Natural killer cell (primary cell): ENCODE data around the gene SLC25A1. TPM values are rescaled to one million over a fixed set of nuclear protein-coding genes. Genes with fewer than 3 reads are reported as not detected.
A peak's percentile ranks its signal among the peaks of the same experiment; 100 is the strongest.

Experiments used
- ATAC-seq, 3 donors: fragments of 150-1000 bp in 2 of 3; fragments of 200-7000 bp in 1 of 3; cut with Tn5 transposase; 1 replicate in 1 of 3; 2 replicates in 2 of 3; pipeline ENCODE4 v1.10.0; 2021; ENCODE audit warnings: mild to moderate bottlenecking in 2 of 3, moderate library complexity in 2 of 3
- DNase-seq, 2 donors: peaks; one replicate each; pipeline versions ENCODE4 v3.0.0 to v3.0.0-alpha.2; 2013 to 2021; ENCODE audit warnings: mixed read lengths in 1 of 2
- H3K27ac ChIP-seq: one replicate; pipeline ENCODE4 v1.5.1; 2013; ENCODE audit warnings: mild to moderate bottlenecking, low read length
- H3K27me3 ChIP-seq: one replicate; pipeline ENCODE4 v1.6.1; 2013; ENCODE audit warnings: low read length; ENCODE audit not compliant: control insufficient read depth, insufficient read depth
- H3K36me3 ChIP-seq: one replicate; pipeline ENCODE4 v1.6.1; 2013; ENCODE audit warnings: low read length; ENCODE audit not compliant: control insufficient read depth, insufficient read depth
- H3K4me1 ChIP-seq: one replicate; pipeline ENCODE4 v1.6.1; 2013; ENCODE audit warnings: low read length; ENCODE audit not compliant: control insufficient read depth, insufficient read depth
- H3K4me3 ChIP-seq: one replicate; pipeline ENCODE4 v1.5.1; 2013; ENCODE audit warnings: low read length
- H3K9me3 ChIP-seq: one replicate; pipeline ENCODE4 v1.6.1; 2013; ENCODE audit warnings: low read length; ENCODE audit not compliant: control insufficient read depth, insufficient read depth
- H3K27ac Mint-ChIP-seq, 2 donors: one replicate each; pipeline ENCODE4 v1.8.0; 2022; ENCODE audit warnings: mild to moderate bottlenecking in 2 of 2, mixed read lengths in 2 of 2, moderate library complexity in 1 of 2
- H3K27me3 Mint-ChIP-seq, 2 donors: one replicate each; pipeline ENCODE4 v1.8.0; 2022; ENCODE audit warnings: low read depth in 2 of 2, mixed read lengths in 2 of 2
- H3K36me3 Mint-ChIP-seq: one replicate; pipeline ENCODE4 v1.8.0; 2022; ENCODE audit warnings: mixed read lengths
- H3K4me1 Mint-ChIP-seq, 2 donors: one replicate each; pipeline ENCODE4 v1.8.0; 2022; ENCODE audit warnings: mixed read lengths in 2 of 2
- H3K4me3 Mint-ChIP-seq: one replicate; pipeline ENCODE4 v1.8.0; 2022; ENCODE audit warnings: mild to moderate bottlenecking, moderate library complexity, mixed read lengths
- H3K9me3 Mint-ChIP-seq, 2 donors: one replicate each; pipeline ENCODE4 v1.8.0; 2022; ENCODE audit warnings: mixed read lengths in 2 of 2
- WGBS: methylation state at CpG from one replicate; pipeline ENCODE4 v1.1.7; 2013; ENCODE audit warnings: missing lambda C conversion rate; ENCODE audit not compliant: insufficient coverage; 5-methylcytosine and 5-hydroxymethylcytosine counted together
- intact Hi-C: fragments of 100-400 bp; cut with micrococcal nuclease; formaldehyde crosslinking; loops from one replicate; pipeline ENCODE4 v1.14.2; 2022
- total RNA-seq, 4 donors: library from RNA; stranded (reverse); fragments of 120-200 nt in 1 of 4; gene quantifications; one replicate each; pipeline versions ENCODE4 v1.2.3 to v1.2.4, GENCODE V29; 2013 to 2022
- TF ChIP-seq, protein P1 (sequence below): fragments of 200-600 bp; IDR thresholded peaks from one replicate; pipeline ENCODE4 v1.8.0; 2022; ENCODE audit warnings: antibody characterized with exemption

SLC25A1 gene
- total RNA-seq, 3 donors from 2014 or later (not counting 1 experiment from before 2014, with no cell fraction given) = 24.8 to 29.6 (median 26.9) TPM

DNA sequence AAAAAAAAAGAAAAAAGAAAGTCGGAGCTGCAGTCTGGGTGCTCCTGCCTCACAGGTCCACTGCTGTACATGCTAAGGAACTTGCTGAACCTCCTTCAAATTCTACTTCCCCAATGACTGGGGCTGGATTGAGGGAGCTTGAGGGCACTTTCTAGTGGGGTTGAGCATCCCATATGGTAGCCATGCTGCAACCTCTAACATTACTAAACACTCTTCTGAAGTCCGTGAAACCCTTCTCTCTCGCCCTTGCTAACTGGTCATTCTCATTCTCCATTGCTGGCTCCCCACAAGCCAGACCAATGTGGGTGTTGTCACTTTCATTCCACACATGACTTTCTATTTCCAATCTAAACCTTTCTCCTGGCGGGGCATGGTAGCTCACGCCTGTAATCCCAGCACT is 35.3 kb downstream of the SLC25A1 start:
- Histone ChIP-seq H3K27ac (no peak overlapping the region), H3K4me1 (peaks cover 12% of the 10 kb centered on the region), H3K9me3 (no peaks in the 10 kb centered on the region), H3K27me3 (no peaks in the 10 kb centered on the region), H3K4me3 (no peak overlapping the region), H3K36me3 (peaks cover 41% of the 10 kb centered on the region)
- TF ChIP-seq, protein P1, sequence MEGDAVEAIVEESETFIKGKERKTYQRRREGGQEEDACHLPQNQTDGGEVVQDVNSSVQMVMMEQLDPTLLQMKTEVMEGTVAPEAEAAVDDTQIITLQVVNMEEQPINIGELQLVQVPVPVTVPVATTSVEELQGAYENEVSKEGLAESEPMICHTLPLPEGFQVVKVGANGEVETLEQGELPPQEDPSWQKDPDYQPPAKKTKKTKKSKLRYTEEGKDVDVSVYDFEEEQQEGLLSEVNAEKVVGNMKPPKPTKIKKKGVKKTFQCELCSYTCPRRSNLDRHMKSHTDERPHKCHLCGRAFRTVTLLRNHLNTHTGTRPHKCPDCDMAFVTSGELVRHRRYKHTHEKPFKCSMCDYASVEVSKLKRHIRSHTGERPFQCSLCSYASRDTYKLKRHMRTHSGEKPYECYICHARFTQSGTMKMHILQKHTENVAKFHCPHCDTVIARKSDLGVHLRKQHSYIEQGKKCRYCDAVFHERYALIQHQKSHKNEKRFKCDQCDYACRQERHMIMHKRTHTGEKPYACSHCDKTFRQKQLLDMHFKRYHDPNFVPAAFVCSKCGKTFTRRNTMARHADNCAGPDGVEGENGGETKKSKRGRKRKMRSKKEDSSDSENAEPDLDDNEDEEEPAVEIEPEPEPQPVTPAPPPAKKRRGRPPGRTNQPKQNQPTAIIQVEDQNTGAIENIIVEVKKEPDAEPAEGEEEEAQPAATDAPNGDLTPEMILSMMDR = no peak
- H3K4me3 Mint-ChIP-seq = peak overlapping the region; percentile 100
- peaks cover 10 to 14% of the 10 kb centered on the region in 2 donors for H3K27me3 Mint-ChIP-seq
- 95% methylated on average over 4 of the region's 5 CpGs for WGBS
- DNase-seq = no peak
- peaks cover 17 to 22% of the 10 kb centered on the region in 2 donors for H3K4me1 Mint-ChIP-seq
- H3K36me3 Mint-ChIP-seq = no peaks in the 10 kb centered on the region
- no peaks in the 10 kb centered on the region for H3K9me3 Mint-ChIP-seq
- H3K27ac Mint-ChIP-seq = peak overlapping the region; percentile 99 to 100
- no peak for ATAC-seq
- intact Hi-C loops = no loop called here

DNA sequence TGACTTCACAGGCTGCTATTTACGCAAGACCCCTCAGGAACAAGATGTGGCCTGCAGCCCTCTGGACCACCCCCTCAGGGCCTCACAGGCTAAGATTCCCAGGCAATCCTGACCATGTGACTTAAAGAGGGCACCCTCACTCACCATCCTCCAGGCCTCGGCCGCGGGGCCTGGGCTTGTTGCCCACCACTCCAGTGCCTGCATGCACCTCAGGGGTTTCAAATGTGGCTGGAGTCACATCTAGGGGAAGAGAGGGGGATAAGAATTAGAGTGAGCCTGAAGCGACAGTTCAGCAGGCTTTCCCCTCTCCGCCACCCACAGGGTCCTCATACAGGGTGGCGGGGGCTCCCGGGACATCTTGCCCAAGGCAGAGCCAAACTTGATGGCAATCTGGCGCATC is 36.1 kb downstream of the SLC25A1 start:
- Histone ChIP-seq H3K27me3 (no peaks in the 10 kb centered on the region), H3K27ac (no peak overlapping the region), H3K36me3 (peaks cover 48% of the 10 kb centered on the region), H3K4me1 (peaks cover 12% of the 10 kb centered on the region), H3K9me3 (no peaks in the 10 kb centered on the region), H3K4me3 (no peak overlapping the region)
- peak overlapping the region; percentile 28 for H3K4me3 Mint-ChIP-seq
- WGBS = 99% methylated on average over 9 of the region's 9 CpGs
- H3K27ac Mint-ChIP-seq = no peak overlapping the region
- peaks cover 2 to 11% of the 10 kb centered on the region in 2 donors for H3K27me3 Mint-ChIP-seq
- peaks cover 17 to 22% of the 10 kb centered on the region in 2 donors for H3K4me1 Mint-ChIP-seq
- no peaks in the 10 kb centered on the region for H3K36me3 Mint-ChIP-seq
- ATAC-seq (no peak), DNase-seq (no peak)
- intact Hi-C loops = no loop called here
- H3K9me3 Mint-ChIP-seq = no peaks in the 10 kb centered on the region
- TF ChIP-seq, protein P1 = no peak

DNA sequence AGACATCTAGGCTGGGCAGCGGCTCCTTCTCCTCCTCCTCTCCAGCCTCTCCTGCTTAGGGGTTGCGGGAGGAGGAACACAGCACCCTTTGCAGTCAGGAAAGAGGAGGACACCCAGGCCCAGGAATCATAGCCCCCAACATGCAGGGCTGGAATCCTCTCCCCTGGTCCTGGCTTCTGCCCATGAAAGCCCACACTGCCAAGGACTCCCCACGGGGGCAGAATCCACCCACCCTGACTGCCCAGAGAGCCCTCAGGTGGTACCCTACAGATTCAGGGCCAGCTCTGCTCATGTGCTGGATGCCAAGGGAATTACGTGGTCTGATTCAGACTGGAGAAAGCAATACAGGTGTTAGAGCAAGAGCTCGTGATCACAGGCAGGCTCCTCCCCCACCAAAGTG is 38.6 kb downstream of the SLC25A1 start:
- no peaks in the 10 kb centered on the region for H3K9me3 Mint-ChIP-seq
- intact Hi-C loops = no loop called here

DNA sequence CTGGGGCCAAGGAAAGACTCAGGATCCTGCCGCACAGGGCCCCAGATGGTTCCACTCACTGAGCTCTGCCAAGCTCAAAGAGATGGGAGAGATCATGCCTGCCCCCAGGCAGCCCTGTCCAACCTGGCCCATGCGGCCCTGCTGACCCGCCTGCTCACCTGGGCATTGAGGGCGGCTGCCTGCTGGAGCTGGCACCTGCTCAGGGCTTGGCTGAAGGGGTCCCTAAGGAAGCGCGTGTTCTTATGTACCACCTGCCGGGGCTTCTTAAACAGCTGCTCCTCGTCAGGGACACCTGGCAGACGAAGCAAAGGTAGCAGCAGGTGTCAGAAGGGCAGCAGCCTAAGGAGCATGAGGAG is 39.6 kb downstream of the SLC25A1 start:
- Histone ChIP-seq H3K27ac (no peak overlapping the region), H3K27me3 (no peaks in the 10 kb centered on the region), H3K9me3 (no peaks in the 10 kb centered on the region), H3K4me3 (no peak overlapping the region), H3K36me3 (peaks cover 75% of the 10 kb centered on the region), H3K4me1 (peaks cover 9% of the 10 kb centered on the region)
- peaks cover 8 to 25% of the 10 kb centered on the region in 2 donors for H3K4me1 Mint-ChIP-seq
- TF ChIP-seq, protein P1 = no peak
- no peak overlapping the region for H3K4me3 Mint-ChIP-seq
- H3K27ac Mint-ChIP-seq = no peak overlapping the region
- H3K27me3 Mint-ChIP-seq = no peaks in the 10 kb centered on the region
- no peaks in the 10 kb centered on the region for H3K36me3 Mint-ChIP-seq
- WGBS = 97% methylated on average over 9 of the region's 9 CpGs
- H3K9me3 Mint-ChIP-seq = no peaks in the 10 kb centered on the region
- ATAC-seq (no peak), DNase-seq (no peak)
- intact Hi-C loops = no loop called here

More for the DNA sequence above, 38.6 kb downstream of the SLC25A1 start:
- WGBS = 97% methylated on average over 5 of the region's 5 CpGs
- Histone ChIP-seq H3K4me1 (peaks cover 12% of the 10 kb centered on the region), H3K27me3 (no peaks in the 10 kb centered on the region), H3K4me3 (no peak overlapping the region), H3K9me3 (no peaks in the 10 kb centered on the region), H3K27ac (no peak overlapping the region), H3K36me3 (peaks cover 65% of the 10 kb centered on the region)
- DNase-seq = no peak
- H3K4me1 Mint-ChIP-seq = peaks cover 17 to 34% of the 10 kb centered on the region in 2 donors
- ATAC-seq = no peak
- TF ChIP-seq, protein P1 = no peak
- no peak overlapping the region for H3K4me3 Mint-ChIP-seq
- H3K27ac Mint-ChIP-seq = no peak overlapping the region
- no peaks in the 10 kb centered on the region for H3K27me3 Mint-ChIP-seq
- H3K36me3 Mint-ChIP-seq = no peaks in the 10 kb centered on the region
